ENCODE results near the gene PGLYRP2. TPM values are rescaled to one million over a fixed set of nuclear protein-coding genes. Genes with fewer than 3 reads are reported as not detected.
A peak's percentile ranks its signal among the peaks of the same experiment; 100 is the strongest.

Gene PGLYRP2
- total and polyA plus RNA-seq, 2 of the 13 experiments (the other 11 are each of a cell fraction or from before 2014, with no cell fraction given) = 0.04 to 1.0 TPM

GRCh38 chr19:15438124-15438496, 41.2 kb downstream of the PGLYRP2 start (continued):
- no peak for TF ChIP-seq PRDM4 (CRISPR knock-in tag; IDR thresholded peaks at IDR 0.05; ENCODE audit: borderline replicate concordance)
- TF ChIP-seq PATZ1 (CRISPR knock-in tag; IDR thresholded peaks at IDR 0.05) = peak; percentile 16; the same call in 1 of the 2 replicates
- TF ChIP-seq NFE2 (CRISPR knock-in tag; IDR thresholded peaks at IDR 0.05) = no peak
- peak; percentile 20; the same call in 1 of the 2 replicates for TF ChIP-seq ZNF687 (CRISPR knock-in tag; IDR thresholded peaks at IDR 0.05)
- TF ChIP-seq MEF2D (CRISPR knock-in tag; IDR thresholded peaks at IDR 0.05) = no peak
- no peak for TF ChIP-seq ETV5 (CRISPR knock-in tag; IDR thresholded peaks at IDR 0.05; ENCODE audit: borderline replicate concordance)
- no peak for TF ChIP-seq NFATC3 (CRISPR knock-in tag; IDR thresholded peaks at IDR 0.05)
- TF ChIP-seq IRF9 (CRISPR knock-in tag; IDR thresholded peaks at IDR 0.05; ENCODE audit: borderline replicate concordance) = no peak
- TF ChIP-seq ZSCAN9 (CRISPR knock-in tag; IDR thresholded peaks at IDR 0.05; ENCODE audit: borderline replicate concordance) = 0 out of 2 replicates have a peak, but pooled peaks have one; percentile 5
- no peak for TF ChIP-seq MAF1 (CRISPR knock-in tag; IDR thresholded peaks at IDR 0.05; ENCODE audit: borderline replicate concordance)
- no peak for TF ChIP-seq ZNF282 (IDR thresholded peaks at IDR 0.05; ENCODE audit: partially characterized antibody)
- TF ChIP-seq SNAI1 (CRISPR knock-in tag; IDR thresholded peaks at IDR 0.05; ENCODE audit: borderline replicate concordance) = no peak
- TF ChIP-seq JARID2 (CRISPR knock-in tag; IDR thresholded peaks at IDR 0.05; ENCODE audit: insufficient replicate concordance) = no peak
- no peak for TF ChIP-seq HMG20A (CRISPR knock-in tag; IDR thresholded peaks at IDR 0.05; ENCODE audit: borderline replicate concordance)
- TF ChIP-seq MATR3 (CRISPR knock-in tag; IDR thresholded peaks at IDR 0.05) = no peak
- no peak for TF ChIP-seq ZNF337 (CRISPR knock-in tag; IDR thresholded peaks at IDR 0.05; ENCODE audit: borderline replicate concordance, low read depth)
- no peak for TF ChIP-seq KDM1A (CRISPR knock-in tag; IDR thresholded peaks at IDR 0.05)
- TF ChIP-seq SOX5 (CRISPR knock-in tag; IDR thresholded peaks at IDR 0.05; ENCODE audit: borderline replicate concordance) = peak; percentile 26; the same call in 1 of the 2 replicates
- no peak for TF ChIP-seq MNT (IDR thresholded peaks at IDR 0.05)
- no peak for TF ChIP-seq ZNF354B (CRISPR knock-in tag; IDR thresholded peaks at IDR 0.05)
